LNCaP clone FGC (cell line): ENCODE results near the gene CBLN3.

ENCODE experiments used
- DNase-seq: peaks from one replicate; pipeline ENCODE4 v3.0.0-alpha.2; 2011; ENCODE audit warnings: low read depth
- H3K4me3 ChIP-seq: 2 replicates; pipeline ENCODE4 v1.5.1; 2011; ENCODE audit warnings: mild to moderate bottlenecking, low read depth, low read length, control low read depth
- TF ChIP-seq, protein P1 (sequence below): IDR thresholded peaks from 2 replicates; pipeline ENCODE4 v1.5.1; 2012; ENCODE audit warnings: mild to moderate bottlenecking; ENCODE audit not compliant: control insufficient read depth, insufficient read depth; ENCODE audit errors: extremely low read depth

Gene CBLN3

DNA sequence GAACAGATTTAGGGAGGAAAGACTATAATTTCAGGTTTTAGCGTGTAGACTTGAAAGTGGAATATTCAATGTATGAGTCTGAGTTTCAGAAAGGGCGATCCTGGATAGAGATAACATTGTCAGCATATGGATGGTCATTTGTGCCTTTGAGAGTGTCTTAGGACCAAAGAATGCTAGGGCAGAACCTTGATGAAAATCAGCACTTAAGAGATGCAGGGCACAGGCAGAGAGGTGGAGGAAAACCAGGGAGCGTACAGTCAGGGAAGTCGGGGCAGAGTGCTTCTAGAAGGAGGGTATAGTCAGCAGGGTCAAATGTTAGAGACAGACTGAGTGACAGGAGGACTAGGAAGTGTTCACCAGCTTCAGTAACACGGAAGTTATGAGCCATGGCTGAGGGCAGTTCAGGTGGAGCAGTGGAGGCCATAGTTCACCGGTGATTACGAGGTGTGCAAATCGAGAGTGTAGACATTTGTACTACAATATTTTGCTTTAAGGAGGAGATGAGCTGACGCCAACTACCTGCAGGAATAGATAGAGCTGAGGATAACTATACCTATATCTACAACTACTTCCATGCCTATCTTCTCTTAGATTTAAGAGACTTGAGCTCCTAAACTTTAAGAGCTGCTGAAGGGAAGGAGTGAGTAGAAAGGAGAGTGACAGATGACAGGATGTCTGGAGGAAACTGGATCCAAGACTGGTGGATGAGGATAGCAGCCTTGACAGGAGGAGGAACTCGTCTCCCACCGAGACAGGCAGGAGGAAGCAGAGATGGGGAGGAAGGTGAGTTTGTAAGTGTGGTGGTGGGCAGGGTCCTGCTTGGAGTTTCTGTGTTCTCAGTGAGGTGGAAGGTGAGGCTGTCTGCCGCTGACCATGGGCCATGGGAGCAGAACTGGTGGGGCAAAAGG is 6.5 kb downstream of the CBLN3 start:
- H3K4me3 ChIP-seq = no peak overlapping the region
- DNase-seq = no peak
- TF ChIP-seq, protein P1, sequence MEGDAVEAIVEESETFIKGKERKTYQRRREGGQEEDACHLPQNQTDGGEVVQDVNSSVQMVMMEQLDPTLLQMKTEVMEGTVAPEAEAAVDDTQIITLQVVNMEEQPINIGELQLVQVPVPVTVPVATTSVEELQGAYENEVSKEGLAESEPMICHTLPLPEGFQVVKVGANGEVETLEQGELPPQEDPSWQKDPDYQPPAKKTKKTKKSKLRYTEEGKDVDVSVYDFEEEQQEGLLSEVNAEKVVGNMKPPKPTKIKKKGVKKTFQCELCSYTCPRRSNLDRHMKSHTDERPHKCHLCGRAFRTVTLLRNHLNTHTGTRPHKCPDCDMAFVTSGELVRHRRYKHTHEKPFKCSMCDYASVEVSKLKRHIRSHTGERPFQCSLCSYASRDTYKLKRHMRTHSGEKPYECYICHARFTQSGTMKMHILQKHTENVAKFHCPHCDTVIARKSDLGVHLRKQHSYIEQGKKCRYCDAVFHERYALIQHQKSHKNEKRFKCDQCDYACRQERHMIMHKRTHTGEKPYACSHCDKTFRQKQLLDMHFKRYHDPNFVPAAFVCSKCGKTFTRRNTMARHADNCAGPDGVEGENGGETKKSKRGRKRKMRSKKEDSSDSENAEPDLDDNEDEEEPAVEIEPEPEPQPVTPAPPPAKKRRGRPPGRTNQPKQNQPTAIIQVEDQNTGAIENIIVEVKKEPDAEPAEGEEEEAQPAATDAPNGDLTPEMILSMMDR = no peak

- no peak for DNase-seq
- no peak overlapping the region for H3K4me3 ChIP-seq
- TF ChIP-seq, protein P1 = no peak
Observed at GRCh38 chr14:24422261-24422660, 7.2 kb downstream of the CBLN3 start.

GRCh38 chr14:24418492-24418873 is 11.0 kb downstream of the CBLN3 start:
- DNase-seq = no peak
- no peak overlapping the region for H3K4me3 ChIP-seq
- TF ChIP-seq, protein P1 = no peak

DNA sequence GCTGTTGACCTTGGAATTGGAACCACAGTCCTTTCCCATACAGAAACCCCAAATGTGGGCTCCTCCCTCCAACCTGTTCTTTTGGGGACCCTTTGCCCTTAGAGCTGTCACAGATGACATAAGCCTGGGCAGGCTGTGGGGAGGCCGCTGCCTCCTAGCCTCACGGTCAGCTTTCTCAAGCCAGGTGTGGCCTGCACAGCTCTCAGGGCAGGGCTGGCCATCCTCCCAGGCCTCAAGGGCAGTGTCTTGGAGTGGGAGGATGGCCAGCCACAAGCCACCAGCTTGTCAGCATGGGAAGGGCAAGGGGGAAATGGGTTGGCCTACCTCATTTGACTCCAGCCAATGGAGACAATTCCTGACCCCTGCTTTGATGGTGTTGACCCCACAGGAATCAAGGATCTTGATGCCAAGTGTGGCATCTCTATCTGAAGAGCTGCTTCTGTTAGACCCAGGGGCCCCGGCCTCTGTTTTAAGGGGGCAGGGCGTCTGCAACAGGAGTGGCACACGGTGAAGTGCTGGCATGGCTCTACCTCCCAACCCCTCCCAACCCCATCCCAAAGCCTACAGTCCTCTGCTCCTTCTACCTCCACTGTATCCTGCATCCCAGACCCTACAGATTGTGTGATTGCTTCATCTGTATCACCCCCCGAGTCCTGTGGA is 11.5 kb downstream of the CBLN3 start:
- TF ChIP-seq, protein P1 = no peak
- H3K4me3 ChIP-seq = no peak overlapping the region
- no peak for DNase-seq

DNA sequence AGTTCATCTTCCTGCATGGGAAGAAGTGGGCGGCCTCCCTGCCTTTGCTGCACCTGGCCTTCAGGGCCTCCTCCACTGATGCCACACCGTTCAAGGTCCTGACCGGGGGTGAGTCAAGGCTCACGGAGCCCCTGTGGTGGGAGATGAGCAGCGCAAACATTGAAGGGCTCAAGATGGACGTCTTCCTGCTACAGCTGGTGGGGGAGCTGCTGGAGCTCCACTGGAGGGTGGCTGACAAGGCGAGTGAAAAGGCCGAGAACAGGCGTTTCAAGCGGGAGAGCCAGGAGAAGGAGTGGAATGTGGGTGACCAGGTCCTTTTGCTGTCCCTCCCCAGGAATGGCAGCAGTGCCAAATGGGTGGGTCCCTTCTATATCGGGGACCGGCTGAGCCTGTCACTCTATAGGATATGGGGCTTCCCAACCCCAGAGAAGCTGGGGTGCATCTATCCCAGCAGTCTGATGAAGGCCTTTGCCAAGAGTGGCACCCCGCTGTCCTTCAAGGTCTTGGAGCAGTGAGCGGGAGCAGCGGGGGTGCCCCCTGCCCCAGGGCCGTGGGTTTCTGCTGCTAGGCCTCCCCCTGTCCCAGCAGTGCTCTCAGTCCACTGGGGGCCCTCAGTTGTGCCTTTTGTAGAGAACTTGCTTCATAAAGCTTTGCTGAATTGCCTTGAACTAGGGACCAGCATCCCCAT is 12.4 kb downstream of the CBLN3 start:
- TF ChIP-seq, protein P1 = no peak
- no peak overlapping the region for H3K4me3 ChIP-seq
- no peak for DNase-seq

GRCh38 chr14:24416254-24416931 is 13.1 kb downstream of the CBLN3 start:
- DNase-seq = no peak
- no peak overlapping the region for H3K4me3 ChIP-seq
- TF ChIP-seq, protein P1 = no peak
